ENCODE results near the gene CDT1.

- no peak for TF ChIP-seq CTCF (IDR thresholded peaks at IDR 0.05)
- TF ChIP-seq POLR2A (IDR thresholded peaks at IDR 0.05) = no peak
Observed at GRCh38 chr16:88800277-88800592, 3.4 kb upstream of the CDT1 start.

Measured in testis (tissue), 2 donors.